ENCODE results near the gene SLC22A2. TPM values are rescaled to one million over a fixed set of nuclear protein-coding genes. Genes with fewer than 3 reads are reported as not detected.

SLC22A2 gene
- total and polyA plus RNA-seq, 2 of the 13 experiments (the other 11 are each of a cell fraction or from before 2014, with no cell fraction given), result not detected

DNA sequence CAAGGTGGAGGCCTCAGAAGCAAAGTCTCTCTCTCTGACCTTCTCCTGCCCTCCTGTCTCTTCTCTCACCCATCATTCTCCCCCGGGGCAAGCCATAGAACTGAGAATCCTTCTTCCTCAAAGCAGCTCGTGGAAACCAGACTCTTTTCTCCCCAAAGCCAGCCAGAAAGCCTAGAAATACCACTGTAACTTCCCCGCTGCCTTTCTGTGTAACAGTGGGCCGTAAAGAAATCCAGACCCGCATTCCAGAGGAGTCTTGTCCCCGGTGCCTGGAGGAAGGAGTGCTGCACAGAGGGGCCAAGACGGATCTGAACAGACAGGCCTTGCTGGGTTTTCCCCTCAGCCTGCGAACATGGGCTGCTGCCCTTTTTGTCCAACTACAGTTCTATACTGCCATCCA is 977 bp upstream of the SLC22A2 start:
- ChIA-PET POLR2A (no interaction called here), CTCF (ENCODE audit: low intra/inter-chr PET ratio, low total read pairs) (no interaction called here)
- Histone ChIP-seq H3K4me3 (replicated peaks in 1 of 3; ENCODE audit: insufficient read depth in 1 of 3, low read depth in 2 of 3, low read length in 3 of 3) (no peak overlapping the region), H3K36me3 (replicated peaks in 1 of 2; ENCODE audit: control insufficient read depth in 1 of 2, insufficient read depth in 2 of 2, low read length in 2 of 2) (no peaks in the 10 kb centered on the region), H3K4me2 (ENCODE audit: low read depth, low read length) (no peak overlapping the region), H3K27ac (ENCODE audit: extremely low read length, insufficient read depth, low read length) (no peak overlapping the region), H3K79me2 (ENCODE audit: insufficient read depth, low read length) (no peaks in the 10 kb centered on the region), H2AFZ (ENCODE audit: low read length) (no peak overlapping the region), H3K9ac (ENCODE audit: insufficient read depth, low read depth, low read length) (no peak overlapping the region), H4K20me1 (ENCODE audit: insufficient read depth, low read length) (no peaks in the 10 kb centered on the region), H3K27me3 (ENCODE audit: control insufficient read depth in 1 of 2, insufficient read depth in 2 of 2, low read length in 2 of 2) (peaks cover 5 to 20% of the 10 kb centered on the region in 2 experiments; a peak in 3 of 5 replicates), H3K4me1 (ENCODE audit: insufficient read depth, low read length) (peaks cover 18% of the 10 kb centered on the region), H3K9me3 (ENCODE audit: low read length) (no peaks in the 10 kb centered on the region)
- TF ChIP-seq NR2C2 (CRISPR knock-in tag; IDR thresholded peaks at IDR 0.05; ENCODE audit: borderline replicate concordance), result no peak
- no peak for TF ChIP-seq ZNF24 (IDR thresholded peaks at IDR 0.05)
- TF ChIP-seq HMGA1 (CRISPR knock-in tag; conservative IDR thresholded peaks at IDR 0.05), result no peak
- no peak for TF ChIP-seq KDM3A (CRISPR knock-in tag; IDR thresholded peaks at IDR 0.05; ENCODE audit: low read depth)
- TF ChIP-seq AKAP8 (CRISPR knock-in tag; IDR thresholded peaks at IDR 0.05), result no peak
- TF ChIP-seq ZFAT (CRISPR knock-in tag; conservative IDR thresholded peaks at IDR 0.05), result no peak
- no peak for TF ChIP-seq ZNF264 (CRISPR knock-in tag; IDR thresholded peaks at IDR 0.05)
- TF ChIP-seq ZNF292 (CRISPR knock-in tag; IDR thresholded peaks at IDR 0.05; ENCODE audit: borderline replicate concordance, low read depth), result no peak
- TF ChIP-seq CREB1 (IDR thresholded peaks at IDR 0.05), result no peak
- TF ChIP-seq CREB1 (CRISPR knock-in tag; IDR thresholded peaks at IDR 0.05), result no peak
- no peak for TF ChIP-seq NFKBIZ (CRISPR knock-in tag; IDR thresholded peaks at IDR 0.05)
- no peak for TF ChIP-seq BORCS8-MEF2B (CRISPR knock-in tag; IDR thresholded peaks at IDR 0.05)
- TF ChIP-seq ZNF205 (CRISPR knock-in tag; IDR thresholded peaks at IDR 0.05), result no peak
- TF ChIP-seq ZNF567 (CRISPR knock-in tag; IDR thresholded peaks at IDR 0.05; ENCODE audit: borderline replicate concordance), result no peak
- DNase-seq (ENCODE audit: low spot score) (no peak), FAIRE-seq (no peak), ATAC-seq (no peak)
- in situ Hi-C loops (cut with HindIII; ENCODE audit: extremely low pct_ligation_motif_present, low pct_unique_long_range_greater_than_20kb), result no loop called here
- BruUV-seq (replicated peaks), result no TSS peak
- 45% methylated on average over 7 of the region's 8 CpGs for WGBS (ENCODE audit: low lambda C conversion rate)
- intact Hi-C loops (cut with micrococcal nuclease; ENCODE audit: unreplicated experiment), result loop anchor here (10.0 kb wide), 1 partner anchor 125 kb away; no protein-coding TSS in a partner anchor

Data from HepG2 (cell line).